Measurements from ENCODE around the gene PNPLA7. TPM values are rescaled to one million over a fixed set of nuclear protein-coding genes. Genes with fewer than 3 reads are reported as not detected.

PNPLA7 gene
- polyA plus RNA-seq, 1 of the 3 experiments (the other 2 are of a cell fraction): 0.99 TPM

DNA sequence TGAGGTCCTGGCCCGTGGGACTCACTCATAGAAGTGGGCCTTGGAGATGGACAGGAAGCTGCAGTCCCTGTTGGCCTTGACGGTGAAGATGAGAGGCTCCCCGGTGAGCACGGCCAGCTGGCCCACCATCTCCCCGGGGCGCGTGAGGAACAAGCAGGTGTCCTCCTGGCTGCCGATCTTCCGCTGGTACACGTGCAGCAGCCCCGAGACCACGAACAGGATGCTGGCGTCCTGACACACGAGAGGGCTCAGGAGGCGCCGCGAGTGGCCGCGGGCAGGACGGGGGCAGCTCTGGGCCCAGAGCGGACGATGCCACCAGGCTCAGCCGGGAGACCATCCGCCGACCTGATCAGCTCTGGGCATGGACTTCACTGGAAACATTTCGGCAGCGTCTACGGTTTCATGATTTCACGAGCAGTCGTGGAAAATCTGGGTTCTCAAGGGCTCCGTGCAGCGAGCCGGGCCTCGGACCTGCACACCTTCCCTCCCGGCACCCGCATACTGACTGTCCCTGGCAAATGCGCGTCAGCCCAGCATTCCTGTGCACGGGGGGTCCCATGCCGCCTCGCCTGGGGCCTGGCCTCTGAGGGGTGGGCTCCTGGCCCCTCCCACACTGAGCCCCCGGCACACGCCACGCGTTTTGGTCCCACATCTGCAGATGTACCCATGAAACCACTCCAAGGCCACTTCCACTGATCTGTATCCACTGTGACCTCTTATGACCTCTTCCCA, 49.4 kb downstream of the PNPLA7 start:
- ChIA-PET CTCF (interaction anchor here (1.0 to 1.3 kb wide), 2 partner anchors 9 to 77 kb away, joined by 3 read pairs; no protein-coding TSS in a partner anchor), POLR2A (no interaction called here)

More for the DNA sequence above, 49.4 kb downstream of the PNPLA7 start:
- Histone ChIP-seq H2AFZ (ENCODE audit: low read depth) (no peak overlapping the region), H3K9me3 (no peaks in the 10 kb centered on the region), H3K4me2 (no peak overlapping the region), H3F3A (replicated peaks; ENCODE audit: insufficient read depth) (no peaks in the 10 kb centered on the region), H3K4me1 (ENCODE audit: control insufficient read depth in 1 of 2, insufficient read depth in 2 of 2, low read depth in 1 of 2, low read length in 1 of 2) (no peaks in the 10 kb centered on the region), H3K9ac (no peak overlapping the region), H3K27ac (ENCODE audit: low read depth in 2 of 2, low read length in 1 of 2) (no peak overlapping the region), H3K36me3 (replicated peaks in 1 of 2; ENCODE audit: control insufficient read depth in 1 of 2, insufficient read depth in 2 of 2, low read length in 1 of 2) (no peaks in the 10 kb centered on the region), H3K9me2 (no peaks in the 10 kb centered on the region), H3K4me3 (ENCODE audit: low read depth in 2 of 2, low read length in 1 of 2) (no peak overlapping the region), H3K79me2 (ENCODE audit: insufficient read depth) (no peaks in the 10 kb centered on the region), H3K27me3 (ENCODE audit: insufficient read depth) (no peaks in the 10 kb centered on the region), H4K20me1 (ENCODE audit: insufficient read depth) (no peaks in the 10 kb centered on the region)
- TF ChIP-seq POLR2AphosphoS5 (IDR thresholded peaks at IDR 0.05; ENCODE audit: low read depth, low read length): no peak
- no peak for TF ChIP-seq RXRA (IDR thresholded peaks at IDR 0.05; ENCODE audit: borderline replicate concordance, low read depth)
- TF ChIP-seq, protein P1, sequence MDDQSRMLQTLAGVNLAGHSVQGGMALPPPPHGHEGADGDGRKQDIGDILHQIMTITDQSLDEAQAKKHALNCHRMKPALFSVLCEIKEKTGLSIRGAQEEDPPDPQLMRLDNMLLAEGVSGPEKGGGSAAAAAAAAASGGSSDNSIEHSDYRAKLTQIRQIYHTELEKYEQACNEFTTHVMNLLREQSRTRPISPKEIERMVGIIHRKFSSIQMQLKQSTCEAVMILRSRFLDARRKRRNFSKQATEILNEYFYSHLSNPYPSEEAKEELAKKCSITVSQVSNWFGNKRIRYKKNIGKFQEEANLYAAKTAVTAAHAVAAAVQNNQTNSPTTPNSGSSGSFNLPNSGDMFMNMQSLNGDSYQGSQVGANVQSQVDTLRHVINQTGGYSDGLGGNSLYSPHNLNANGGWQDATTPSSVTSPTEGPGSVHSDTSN (IDR thresholded peaks at IDR 0.05): no peak
- TF ChIP-seq RCOR1 (IDR thresholded peaks at IDR 0.05; ENCODE audit: low read length): no peak
- no peak for TF ChIP-seq MAX (IDR thresholded peaks at IDR 0.05; ENCODE audit: low read depth)
- TF ChIP-seq JUND (IDR thresholded peaks at IDR 0.05): no peak
- TF ChIP-seq REST (IDR thresholded peaks at IDR 0.05; ENCODE audit: low read depth, low read length): no peak
- no peak for TF ChIP-seq MEF2A (IDR thresholded peaks at IDR 0.05; ENCODE audit: borderline replicate concordance, low read depth)
- TF ChIP-seq NRF1 (IDR thresholded peaks at IDR 0.05; ENCODE audit: low read depth, low read length): no peak
- WGBS (ENCODE audit: low lambda C conversion rate): 91% methylated on average over 45 of the region's 45 CpGs
- DNase-seq: no peak

Measured in SK-N-SH (cell line).